Vagina (tissue), 2 donors: ENCODE data around the gene ARX.

Source experiments
- POLR2A ChIP-seq, 2 donors: fragments of 450-650 bp; IDR thresholded peaks; one replicate each; pipeline ENCODE4 v1.6.1; 2017; ENCODE audit warnings: antibody characterized with exemption in 2 of 2, mild to moderate bottlenecking in 2 of 2, moderate library complexity in 2 of 2
- POLR2AphosphoS5 ChIP-seq, 2 donors: sonication (generic); formaldehyde crosslinking; IDR thresholded peaks; one replicate each; pipeline ENCODE4 v1.9.0; 2017; ENCODE audit warnings: antibody characterized with exemption in 2 of 2, mild to moderate bottlenecking in 2 of 2, low read depth in 1 of 2; ENCODE audit not compliant: insufficient read depth in 1 of 2
- TF ChIP-seq, protein P1 (sequence below), 3 experiments: fragments of 450-650 bp in 2 of 3; fragments of 200-600 bp in 1 of 3; sonication (generic) in 1 of 3; IDR thresholded peaks; one replicate each; pipeline ENCODE4 v1.5.1; 2017 to 2019; ENCODE audit warnings: antibody characterized with exemption in 3 of 3, mild to moderate bottlenecking in 2 of 3, moderate library complexity in 2 of 3

DNA sequence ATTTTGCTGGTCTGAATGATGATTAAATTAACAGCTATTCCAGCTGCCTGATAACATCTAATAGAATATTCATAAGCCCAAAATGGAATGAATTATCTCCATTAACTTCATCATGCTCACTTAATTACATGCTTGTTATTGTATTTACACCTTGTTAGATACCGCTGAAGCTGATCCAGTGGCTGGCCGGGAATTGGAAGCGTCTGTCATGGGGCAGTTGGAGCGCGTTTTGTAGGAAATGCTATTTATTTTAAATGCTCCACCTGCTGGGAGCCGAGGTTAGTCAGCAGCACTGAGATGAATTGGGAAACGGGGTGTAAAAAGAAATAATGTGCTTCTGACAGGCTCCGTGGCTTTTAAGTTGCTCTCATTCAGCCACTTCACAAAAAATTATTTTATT, 25.2 kb downstream of the ARX start:
- TF ChIP-seq POLR2AphosphoS5 (IDR thresholded peaks at IDR 0.05; ENCODE audit: insufficient read depth in 1 of 2, low read depth in 1 of 2) (no peak), POLR2A (IDR thresholded peaks at IDR 0.05) (no peak)
- TF ChIP-seq, protein P1, sequence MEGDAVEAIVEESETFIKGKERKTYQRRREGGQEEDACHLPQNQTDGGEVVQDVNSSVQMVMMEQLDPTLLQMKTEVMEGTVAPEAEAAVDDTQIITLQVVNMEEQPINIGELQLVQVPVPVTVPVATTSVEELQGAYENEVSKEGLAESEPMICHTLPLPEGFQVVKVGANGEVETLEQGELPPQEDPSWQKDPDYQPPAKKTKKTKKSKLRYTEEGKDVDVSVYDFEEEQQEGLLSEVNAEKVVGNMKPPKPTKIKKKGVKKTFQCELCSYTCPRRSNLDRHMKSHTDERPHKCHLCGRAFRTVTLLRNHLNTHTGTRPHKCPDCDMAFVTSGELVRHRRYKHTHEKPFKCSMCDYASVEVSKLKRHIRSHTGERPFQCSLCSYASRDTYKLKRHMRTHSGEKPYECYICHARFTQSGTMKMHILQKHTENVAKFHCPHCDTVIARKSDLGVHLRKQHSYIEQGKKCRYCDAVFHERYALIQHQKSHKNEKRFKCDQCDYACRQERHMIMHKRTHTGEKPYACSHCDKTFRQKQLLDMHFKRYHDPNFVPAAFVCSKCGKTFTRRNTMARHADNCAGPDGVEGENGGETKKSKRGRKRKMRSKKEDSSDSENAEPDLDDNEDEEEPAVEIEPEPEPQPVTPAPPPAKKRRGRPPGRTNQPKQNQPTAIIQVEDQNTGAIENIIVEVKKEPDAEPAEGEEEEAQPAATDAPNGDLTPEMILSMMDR (IDR thresholded peaks at IDR 0.05), result no peak
